KOPT-K1 (cell line): ENCODE measurements around the gene TF.

Experiments used
- H3K27ac ChIP-seq: fragments of 200-600 bp; sonication (generic); 2 replicates; pipeline ENCODE4 v1.5.1; 2016; ENCODE audit warnings: antibody characterized with exemption, mild to moderate bottlenecking, low read depth, low read length; ENCODE audit not compliant: poor library complexity, severe bottlenecking
- H3K36me3 ChIP-seq: fragments of 200-600 bp; sonication (generic); 2 replicates; pipeline ENCODE4 v1.5.1; 2017; ENCODE audit warnings: antibody characterized with exemption, mild to moderate bottlenecking, low read length, moderate library complexity; ENCODE audit not compliant: insufficient read depth
- H3K9me3 ChIP-seq: fragments of 200-600 bp; sonication (generic); 2 replicates; pipeline ENCODE4 v1.5.1; 2017; ENCODE audit warnings: antibody characterized with exemption, low read length, mild to moderate bottlenecking; ENCODE audit not compliant: insufficient read depth, poor library complexity, severe bottlenecking

Gene TF

GRCh38 chr3:133754973-133755828 is 9.0 kb downstream of the TF start:
- no peaks in the 10 kb centered on the region for H3K36me3 ChIP-seq
- H3K27ac ChIP-seq = no peak overlapping the region

GRCh38 chr3:133756716-133757694 is 10.8 kb downstream of the TF start:
- Histone ChIP-seq H3K36me3 (no peaks in the 10 kb centered on the region), H3K9me3 (no peaks in the 10 kb centered on the region), H3K27ac (no peak overlapping the region)

More at GRCh38 chr3:133754973-133755828, 9.0 kb downstream of the TF start:
- no peaks in the 10 kb centered on the region for H3K9me3 ChIP-seq

- Histone ChIP-seq H3K27ac (no peak overlapping the region), H3K9me3 (no peaks in the 10 kb centered on the region), H3K36me3 (no peaks in the 10 kb centered on the region)
Measured at GRCh38 chr3:133757701-133758567, 11.7 kb downstream of the TF start.

GRCh38 chr3:133758568-133758928 is 12.4 kb downstream of the TF start:
- no peak overlapping the region for H3K27ac ChIP-seq
- no peaks in the 10 kb centered on the region for H3K9me3 ChIP-seq
- H3K36me3 ChIP-seq = no peaks in the 10 kb centered on the region

GRCh38 chr3:133758964-133759739 is 13.0 kb downstream of the TF start:
- Histone ChIP-seq H3K9me3 (no peaks in the 10 kb centered on the region), H3K36me3 (no peaks in the 10 kb centered on the region), H3K27ac (no peak overlapping the region)

- Histone ChIP-seq H3K27ac (no peak overlapping the region), H3K9me3 (no peaks in the 10 kb centered on the region), H3K36me3 (no peaks in the 10 kb centered on the region)
Measured at GRCh38 chr3:133759740-133760305, 13.6 kb downstream of the TF start.

- Histone ChIP-seq H3K27ac (no peak overlapping the region), H3K36me3 (no peaks in the 10 kb centered on the region), H3K9me3 (no peaks in the 10 kb centered on the region)
Measured at GRCh38 chr3:133760916-133761315, 14.7 kb downstream of the TF start.

GRCh38 chr3:133761605-133762484 is 15.7 kb downstream of the TF start:
- Histone ChIP-seq H3K27ac (no peak overlapping the region), H3K9me3 (no peaks in the 10 kb centered on the region), H3K36me3 (no peaks in the 10 kb centered on the region)

GRCh38 chr3:133762539-133762938 is 16.3 kb downstream of the TF start:
- no peaks in the 10 kb centered on the region for H3K9me3 ChIP-seq
- H3K36me3 ChIP-seq = no peaks in the 10 kb centered on the region
- H3K27ac ChIP-seq = no peak overlapping the region

- Histone ChIP-seq H3K27ac (no peak overlapping the region), H3K9me3 (no peaks in the 10 kb centered on the region), H3K36me3 (no peaks in the 10 kb centered on the region)
Measured at GRCh38 chr3:133763797-133764683, 17.8 kb downstream of the TF start.

GRCh38 chr3:133765256-133765655 is 19.1 kb downstream of the TF start:
- Histone ChIP-seq H3K36me3 (no peaks in the 10 kb centered on the region), H3K9me3 (no peaks in the 10 kb centered on the region), H3K27ac (no peak overlapping the region)

GRCh38 chr3:133767607-133768006 is 21.4 kb downstream of the TF start:
- Histone ChIP-seq H3K27ac (no peak overlapping the region), H3K36me3 (no peaks in the 10 kb centered on the region), H3K9me3 (no peaks in the 10 kb centered on the region)
